H9 (cell line): Measurements from ENCODE around the gene MTHFD1L. TPM values are rescaled to one million over a fixed set of nuclear protein-coding genes. Genes with fewer than 3 reads are reported as not detected.

ENCODE experiments used
- DNase-seq: peaks from one replicate; pipeline ENCODE4 v3.0.0-alpha.2; 2017
- H2AFZ ChIP-seq: one replicate; pipeline ENCODE4 v1.6.1; 2013; ENCODE audit warnings: mild to moderate bottlenecking, low read length, control low read depth, moderate library complexity
- H2AK5ac ChIP-seq: 2 replicates; pipeline ENCODE4 v1.6.1; 2013; ENCODE audit warnings: low read length, control low read depth, mixed read lengths; ENCODE audit not compliant: insufficient read length
- H2BK120ac ChIP-seq: one replicate; pipeline ENCODE4 v1.6.1; 2013; ENCODE audit warnings: low read depth, mild to moderate bottlenecking, low read length, control low read depth, inconsistent platforms; ENCODE audit not compliant: poor library complexity, severe bottlenecking
- H2BK12ac ChIP-seq: 2 replicates; pipeline ENCODE4 v1.6.1; 2013; ENCODE audit warnings: low read length, control low read depth, mixed read lengths, low read depth; ENCODE audit not compliant: insufficient read length
- H2BK15ac ChIP-seq: 2 replicates; pipeline ENCODE4 v1.6.1; 2013; ENCODE audit warnings: low read depth, low read length, control low read depth
- H2BK20ac ChIP-seq: one replicate; pipeline ENCODE4 v1.6.1; 2013; ENCODE audit warnings: low read depth, mild to moderate bottlenecking, low read length, control low read depth, inconsistent platforms; ENCODE audit not compliant: poor library complexity, severe bottlenecking
- H2BK5ac ChIP-seq: 2 replicates; pipeline ENCODE4 v1.6.1; 2013; ENCODE audit warnings: low read length, control low read depth, mixed read lengths; ENCODE audit not compliant: insufficient read length
- H3K14ac ChIP-seq: 2 replicates; pipeline ENCODE4 v1.6.1; 2013; ENCODE audit warnings: low read length, control low read depth; ENCODE audit not compliant: insufficient read depth
- H3K18ac ChIP-seq: 2 replicates; pipeline ENCODE4 v1.6.1; 2013; ENCODE audit warnings: low read depth, mild to moderate bottlenecking, mixed read lengths, low read length, control low read depth; ENCODE audit not compliant: insufficient read length
- H3K23ac ChIP-seq: 2 replicates; pipeline ENCODE4 v1.6.1; 2013; ENCODE audit warnings: low read length, control low read depth, mixed read lengths, low read depth; ENCODE audit not compliant: insufficient read length
- H3K23me2 ChIP-seq: 2 replicates; pipeline ENCODE4 v1.6.1; 2013; ENCODE audit warnings: low read depth, mild to moderate bottlenecking, mixed read lengths, low read length, control low read depth; ENCODE audit not compliant: insufficient read length, poor library complexity, severe bottlenecking
- H3K27ac ChIP-seq: 2 replicates; pipeline ENCODE4 v1.5.1; 2013; ENCODE audit warnings: low read length, control low read depth, mixed read lengths, low read depth; ENCODE audit not compliant: insufficient read length
- H3K27me3 ChIP-seq: 2 replicates; pipeline ENCODE4 v1.6.1; 2013; ENCODE audit warnings: low read length, control low read depth, inconsistent platforms; ENCODE audit not compliant: insufficient read depth
- H3K4ac ChIP-seq: 2 replicates; pipeline ENCODE4 v1.6.1; 2013; ENCODE audit warnings: low read depth, mild to moderate bottlenecking, control low read depth, inconsistent platforms, low read length, moderate library complexity
- H3K4me1 ChIP-seq: 2 replicates; pipeline ENCODE4 v1.6.1; 2013; ENCODE audit warnings: low read length, control low read depth, inconsistent platforms; ENCODE audit not compliant: insufficient read depth
- H3K4me2 ChIP-seq: 2 replicates; pipeline ENCODE4 v1.6.1; 2013; ENCODE audit warnings: low read length, control low read depth, mixed read lengths; ENCODE audit not compliant: insufficient read length, insufficient read depth
- H3K56ac ChIP-seq: 2 replicates; pipeline ENCODE4 v1.6.1; 2013; ENCODE audit warnings: low read depth, mild to moderate bottlenecking, mixed read lengths, low read length, control low read depth; ENCODE audit not compliant: insufficient read length
- H3K79me1 ChIP-seq: 2 replicates; pipeline ENCODE4 v1.6.1; 2013; ENCODE audit warnings: low read depth, mild to moderate bottlenecking, moderate library complexity, low read length, control low read depth, inconsistent platforms; ENCODE audit not compliant: insufficient read depth, poor library complexity, severe bottlenecking
- H3K79me2 ChIP-seq: 2 replicates; pipeline ENCODE4 v1.6.1; 2013; ENCODE audit warnings: low read length, control low read depth, inconsistent platforms; ENCODE audit not compliant: insufficient read depth
- H3K9ac ChIP-seq: 2 replicates; pipeline ENCODE4 v1.6.1; 2013; ENCODE audit warnings: low read length, control low read depth, mixed read lengths; ENCODE audit not compliant: insufficient read length; ENCODE audit errors: extremely low read depth
- H3K9me3 ChIP-seq: one replicate; pipeline ENCODE4 v1.6.1; 2013; ENCODE audit warnings: low read depth, low read length, inconsistent platforms; ENCODE audit not compliant: control insufficient read depth
- H3T11ph ChIP-seq: one replicate; pipeline ENCODE4 v1.6.1; 2013; ENCODE audit warnings: mild to moderate bottlenecking, low read length, control low read depth, inconsistent platforms
- H4K20me1 ChIP-seq: one replicate; pipeline ENCODE4 v1.6.1; 2013; ENCODE audit not compliant: control insufficient read depth, insufficient read length, insufficient read depth
- H4K5ac ChIP-seq: 2 replicates; pipeline ENCODE4 v1.6.1; 2013; ENCODE audit warnings: low read depth, mild to moderate bottlenecking, mixed read lengths, low read length, control low read depth; ENCODE audit not compliant: insufficient read length
- H4K8ac ChIP-seq: replicated peaks from 2 replicates; pipeline ENCODE4 v1.6.1; 2013; ENCODE audit warnings: low read length, control low read depth, mixed read lengths, low read depth; ENCODE audit not compliant: insufficient read length
- H4K91ac ChIP-seq: 2 replicates; pipeline ENCODE4 v1.6.1; 2013; ENCODE audit warnings: low read depth, mild to moderate bottlenecking, moderate library complexity, mixed read lengths, low read length, control low read depth; ENCODE audit not compliant: insufficient read length
- H3K27ac Mint-ChIP-seq, 3 experiments: 2 replicates in 2 of 3; 3 replicates in 1 of 3; pipeline ENCODE4 v1.8.0; 2020 to 2021; ENCODE audit warnings: mixed read lengths in 3 of 3, mild to moderate bottlenecking in 1 of 3, moderate library complexity in 1 of 3
- H3K27me3 Mint-ChIP-seq: 2 replicates; pipeline ENCODE4 v1.8.0; 2021; ENCODE audit warnings: low read depth, mild to moderate bottlenecking, moderate library complexity, mixed read lengths
- H3K36me3 Mint-ChIP-seq, 3 experiments: 2 replicates in 2 of 3; 3 replicates in 1 of 3; pipeline ENCODE4 v1.8.0; 2020 to 2021; ENCODE audit warnings: low read depth in 3 of 3, mixed read lengths in 3 of 3; ENCODE audit not compliant: insufficient read depth in 1 of 3
- H3K4me1 Mint-ChIP-seq, 2 experiments: 2 replicates each; pipeline ENCODE4 v1.8.0; 2020; ENCODE audit warnings: mixed read lengths in 2 of 2
- H3K4me3 Mint-ChIP-seq, 2 experiments: 2 replicates in 1 of 2; 3 replicates in 1 of 2; pipeline ENCODE4 v1.8.0; 2020 to 2021; ENCODE audit warnings: mild to moderate bottlenecking in 2 of 2, mixed read lengths in 2 of 2, moderate library complexity in 1 of 2
- H3K9me3 Mint-ChIP-seq, 2 experiments: 2 replicates in 1 of 2; 3 replicates in 1 of 2; pipeline ENCODE4 v1.8.0; 2020; ENCODE audit warnings: mild to moderate bottlenecking in 2 of 2, mixed read lengths in 2 of 2, moderate library complexity in 1 of 2
- WGBS: extraction: QIAGEN DNeasy Blood & Tissue Kit; methylation state at CpG from one replicate; pipeline ENCODE4 v1.1.7; 2013; ENCODE audit warnings: missing lambda C conversion rate, low lambda C conversion rate, mixed read lengths; ENCODE audit not compliant: insufficient read length; ENCODE audit errors: extremely low coverage; 5-methylcytosine and 5-hydroxymethylcytosine counted together
- total RNA-seq: library from RNA; stranded (reverse); gene quantifications from 2 replicates; pipeline ENCODE4 v1.2.1, GENCODE V29; 2021
- TF ChIP-seq, protein P1 (sequence below): fragments of 200-600 bp; sonication (generic); conservative IDR thresholded peaks from 3 replicates; pipeline ENCODE4 v1.8.0; 2021; ENCODE audit warnings: antibody characterized with exemption, mild to moderate bottlenecking

The MTHFD1L gene
- total RNA-seq, 1 experiment from 2014 or later: 90.2 TPM

DNA sequence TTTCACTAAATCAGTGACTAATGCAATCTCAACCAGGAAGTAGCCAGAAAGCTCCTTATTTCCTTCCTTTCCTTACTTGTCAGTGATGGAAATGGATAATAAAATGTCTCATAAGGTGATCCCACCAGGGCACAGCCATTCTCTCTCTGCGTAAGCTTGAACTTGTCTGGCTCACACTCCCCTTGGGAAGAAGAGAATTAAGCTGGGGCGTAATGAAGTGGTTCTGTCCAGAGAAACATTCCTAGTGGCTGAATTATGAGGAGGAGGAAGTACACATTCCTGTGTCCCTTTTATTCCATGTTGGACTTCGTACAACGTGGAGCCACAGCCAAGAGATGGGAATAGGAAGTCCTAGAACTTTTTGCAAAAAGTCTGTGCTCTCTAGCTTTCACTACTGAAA lies 93.7 kb downstream of the MTHFD1L start:
- Mint-ChIP-seq H3K4me3 (no peak overlapping the region), H3K36me3 (peaks cover 21 to 47% (median 32%) of the 10 kb centered on the region in 3 experiments; a peak in 6 of 7 replicates), H3K27ac (no peak overlapping the region), H3K9me3 (no peaks in the 10 kb centered on the region), H3K27me3 (no peaks in the 10 kb centered on the region), H3K4me1 (no peaks in the 10 kb centered on the region)
- no peak overlapping the region for H2BK5ac ChIP-seq
- no peak overlapping the region for H3T11ph ChIP-seq
- no peak overlapping the region for H4K91ac ChIP-seq
- H3K18ac ChIP-seq: no peak overlapping the region
- no peak overlapping the region for H4K8ac ChIP-seq
- H3K23ac ChIP-seq: no peak overlapping the region
- no peaks in the 10 kb centered on the region for H4K20me1 ChIP-seq
- no peak overlapping the region for H3K9ac ChIP-seq
- no peak overlapping the region for H2AK5ac ChIP-seq
- H3K27ac ChIP-seq: no peak overlapping the region
- H3K4ac ChIP-seq: no peak overlapping the region
- no peak overlapping the region for H2BK12ac ChIP-seq
- no peak overlapping the region for H2AFZ ChIP-seq
- no peak overlapping the region for H3K4me2 ChIP-seq
- no peaks in the 10 kb centered on the region for H3K23me2 ChIP-seq
- H2BK120ac ChIP-seq: no peak overlapping the region
- WGBS: no CpG with 5 or more reads among the region's 4 CpGs
- TF ChIP-seq, protein P1, sequence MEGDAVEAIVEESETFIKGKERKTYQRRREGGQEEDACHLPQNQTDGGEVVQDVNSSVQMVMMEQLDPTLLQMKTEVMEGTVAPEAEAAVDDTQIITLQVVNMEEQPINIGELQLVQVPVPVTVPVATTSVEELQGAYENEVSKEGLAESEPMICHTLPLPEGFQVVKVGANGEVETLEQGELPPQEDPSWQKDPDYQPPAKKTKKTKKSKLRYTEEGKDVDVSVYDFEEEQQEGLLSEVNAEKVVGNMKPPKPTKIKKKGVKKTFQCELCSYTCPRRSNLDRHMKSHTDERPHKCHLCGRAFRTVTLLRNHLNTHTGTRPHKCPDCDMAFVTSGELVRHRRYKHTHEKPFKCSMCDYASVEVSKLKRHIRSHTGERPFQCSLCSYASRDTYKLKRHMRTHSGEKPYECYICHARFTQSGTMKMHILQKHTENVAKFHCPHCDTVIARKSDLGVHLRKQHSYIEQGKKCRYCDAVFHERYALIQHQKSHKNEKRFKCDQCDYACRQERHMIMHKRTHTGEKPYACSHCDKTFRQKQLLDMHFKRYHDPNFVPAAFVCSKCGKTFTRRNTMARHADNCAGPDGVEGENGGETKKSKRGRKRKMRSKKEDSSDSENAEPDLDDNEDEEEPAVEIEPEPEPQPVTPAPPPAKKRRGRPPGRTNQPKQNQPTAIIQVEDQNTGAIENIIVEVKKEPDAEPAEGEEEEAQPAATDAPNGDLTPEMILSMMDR: no peak
- H2BK15ac ChIP-seq: no peak overlapping the region
- no peak overlapping the region for H2BK20ac ChIP-seq
- no peaks in the 10 kb centered on the region for H3K4me1 ChIP-seq
- no peaks in the 10 kb centered on the region for H3K9me3 ChIP-seq
- H3K14ac ChIP-seq: no peak overlapping the region
- no peak overlapping the region for H3K56ac ChIP-seq
- H3K79me2 ChIP-seq: no peaks in the 10 kb centered on the region
- no peaks in the 10 kb centered on the region for H3K79me1 ChIP-seq
- no peak overlapping the region for H4K5ac ChIP-seq
- DNase-seq: no peak
- no peaks in the 10 kb centered on the region for H3K27me3 ChIP-seq
